ENCODE results near the gene MPIG6B.

Gene MPIG6B

GRCh38 chr6:31723980-31724691 lies 963 bp downstream of the MPIG6B start:
- no peaks in the 10 kb centered on the region for H3K9me3 ChIP-seq (ENCODE audit: insufficient read depth, low read length, severe bottlenecking)
- no peaks in the 10 kb centered on the region for H4K20me1 ChIP-seq (ENCODE audit: insufficient read depth, low read length)
- H2AFZ ChIP-seq (ENCODE audit: low read depth, low read length) = no peak overlapping the region
- ATAC-seq (ENCODE audit: insufficient read depth, low read depth) (no peak), DNase-seq (no peak)
- no peak overlapping the region for H3K9ac ChIP-seq (ENCODE audit: low read depth, low read length)
- peaks cover 17% of the 10 kb centered on the region for H3K36me3 ChIP-seq (ENCODE audit: insufficient read depth, low read length)
- H3K4me3 ChIP-seq (ENCODE audit: low read depth in 1 of 2, low read length in 2 of 2) = no peak overlapping the region
- no peaks in the 10 kb centered on the region; the same call in 1 of the 2 replicates for H3K79me2 ChIP-seq (ENCODE audit: insufficient read depth, low read length)
- TF ChIP-seq CTCF (IDR thresholded peaks at IDR 0.05; ENCODE audit: borderline replicate concordance, extremely low read depth, low read length, poor library complexity, severe bottlenecking) (no peak), EZH2 (IDR thresholded peaks at IDR 0.05; ENCODE audit: borderline replicate concordance, low read depth, low read length, severe bottlenecking) (no peak)
- no peak overlapping the region for H3K27ac ChIP-seq (ENCODE audit: low read length)
- H3K4me2 ChIP-seq (ENCODE audit: insufficient read depth, low read length) = no peak overlapping the region
- H3K27me3 ChIP-seq (ENCODE audit: insufficient read depth, low read length, poor library complexity) = no peaks in the 10 kb centered on the region
- peaks cover 11% of the 10 kb centered on the region for H3K4me1 ChIP-seq (ENCODE audit: insufficient read depth, low read length)

- Histone ChIP-seq H4K20me1 (ENCODE audit: insufficient read depth, low read length) (no peaks in the 10 kb centered on the region), H2AFZ (ENCODE audit: low read depth, low read length) (no peak overlapping the region), H3K4me3 (ENCODE audit: low read depth in 1 of 2, low read length in 2 of 2) (no peak overlapping the region), H3K27me3 (ENCODE audit: insufficient read depth, low read length, poor library complexity) (no peaks in the 10 kb centered on the region), H3K36me3 (ENCODE audit: insufficient read depth, low read length) (peaks cover 22% of the 10 kb centered on the region), H3K27ac (ENCODE audit: low read length) (no peak overlapping the region), H3K9me3 (ENCODE audit: insufficient read depth, low read length, severe bottlenecking) (no peaks in the 10 kb centered on the region), H3K4me1 (ENCODE audit: insufficient read depth, low read length) (peaks cover 23% of the 10 kb centered on the region), H3K4me2 (ENCODE audit: insufficient read depth, low read length) (no peak overlapping the region), H3K9ac (ENCODE audit: low read depth, low read length) (no peak overlapping the region), H3K79me2 (ENCODE audit: insufficient read depth, low read length) (peaks cover 4% of the 10 kb centered on the region; the same call in 1 of the 2 replicates)
- DNase-seq (no peak), ATAC-seq (ENCODE audit: insufficient read depth, low read depth) (no peak)
- TF ChIP-seq CTCF (IDR thresholded peaks at IDR 0.05; ENCODE audit: borderline replicate concordance, extremely low read depth, low read length, poor library complexity, severe bottlenecking) (no peak), EZH2 (IDR thresholded peaks at IDR 0.05; ENCODE audit: borderline replicate concordance, low read depth, low read length, severe bottlenecking) (no peak)
These were observed 2.6 kb downstream of the MPIG6B start for GRCh38 chr6:31725502-31726350.

- Histone ChIP-seq H3K9ac (ENCODE audit: low read depth, low read length) (no peak overlapping the region), H3K4me1 (ENCODE audit: insufficient read depth, low read length) (peaks cover 23% of the 10 kb centered on the region)
- no peak for ATAC-seq (ENCODE audit: insufficient read depth, low read depth)
These were observed 4.0 kb downstream of the MPIG6B start for GRCh38 chr6:31727034-31727716.

More at GRCh38 chr6:31727034-31727716, 4.0 kb downstream of the MPIG6B start:
- no peaks in the 10 kb centered on the region for H4K20me1 ChIP-seq (ENCODE audit: insufficient read depth, low read length)
- H3K9me3 ChIP-seq (ENCODE audit: insufficient read depth, low read length, severe bottlenecking) = no peaks in the 10 kb centered on the region
- no peak for TF ChIP-seq EZH2 (IDR thresholded peaks at IDR 0.05; ENCODE audit: borderline replicate concordance, low read depth, low read length, severe bottlenecking)
- TF ChIP-seq CTCF (IDR thresholded peaks at IDR 0.05; ENCODE audit: borderline replicate concordance, extremely low read depth, low read length, poor library complexity, severe bottlenecking) = no peak
- H3K4me2 ChIP-seq (ENCODE audit: insufficient read depth, low read length) = no peak overlapping the region
- H3K27me3 ChIP-seq (ENCODE audit: insufficient read depth, low read length, poor library complexity) = no peaks in the 10 kb centered on the region
- H3K27ac ChIP-seq (ENCODE audit: low read length) = no peak overlapping the region
- peaks cover 34% of the 10 kb centered on the region for H3K36me3 ChIP-seq (ENCODE audit: insufficient read depth, low read length)
- DNase-seq = no peak
- no peak overlapping the region for H3K4me3 ChIP-seq (ENCODE audit: low read depth in 1 of 2, low read length in 2 of 2)
- peaks cover 4% of the 10 kb centered on the region; the same call in 1 of the 2 replicates for H3K79me2 ChIP-seq (ENCODE audit: insufficient read depth, low read length)
- H2AFZ ChIP-seq (ENCODE audit: low read depth, low read length) = no peak overlapping the region
